Left kidney (tissue), 2 donors: ENCODE measurements around the gene ARL5A. TPM values are rescaled to one million over a fixed set of nuclear protein-coding genes. Genes with fewer than 3 reads are reported as not detected.

Source experiments
- DNase-seq: peaks from one replicate; pipeline ENCODE4 v3.0.0-alpha.2; 2013
- polyA plus RNA-seq: library from polyadenylated mRNA; unstranded; fragments of 120-200 nt; gene quantifications from one replicate; pipeline ENCODE4 v1.2.1, GENCODE V29; 2013; ENCODE audit not compliant: insufficient read length

The ARL5A gene
- polyA plus RNA-seq, 1 donor: 47.3 TPM

DNA sequence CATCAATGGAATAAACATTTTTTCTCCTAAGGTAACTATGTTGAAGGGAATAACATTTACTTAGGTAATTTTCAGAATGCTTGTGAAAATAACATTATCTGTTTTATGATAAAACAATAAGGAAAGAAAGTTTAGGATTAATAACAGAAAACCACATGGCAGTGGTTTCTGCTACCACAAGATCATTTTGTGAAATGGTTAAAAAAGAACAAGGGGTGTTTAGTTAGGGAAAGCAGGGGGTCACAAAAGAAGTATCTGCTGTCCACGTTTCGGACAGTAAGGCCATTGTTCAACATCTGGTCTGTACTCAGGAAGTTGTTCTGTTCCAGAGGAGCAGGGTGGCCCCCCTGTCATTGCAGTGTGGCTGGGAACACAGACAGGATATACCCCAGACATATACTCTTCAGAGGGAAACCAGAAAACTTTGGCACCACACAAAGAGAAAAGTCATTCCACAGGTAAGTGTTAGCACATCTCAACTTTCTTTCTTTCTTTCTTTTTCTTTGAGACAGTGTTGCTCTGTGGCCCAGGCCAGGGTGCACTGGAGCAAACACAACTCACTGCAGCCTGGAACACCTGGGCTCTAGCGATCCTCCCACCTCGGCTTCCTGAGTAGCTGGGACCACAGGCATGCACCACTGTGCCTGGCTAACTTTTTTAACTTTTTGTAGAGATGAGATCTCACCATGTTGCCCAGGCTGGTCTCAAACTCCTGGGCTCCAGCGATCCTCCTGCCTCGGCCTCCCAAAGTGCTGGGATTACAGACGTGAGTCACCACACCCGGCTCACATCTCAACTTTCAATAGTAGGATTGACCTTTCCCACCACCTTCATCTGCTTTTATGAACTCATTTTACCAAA, 14.8 kb upstream of the ARL5A start:
- no peak for DNase-seq

DNA sequence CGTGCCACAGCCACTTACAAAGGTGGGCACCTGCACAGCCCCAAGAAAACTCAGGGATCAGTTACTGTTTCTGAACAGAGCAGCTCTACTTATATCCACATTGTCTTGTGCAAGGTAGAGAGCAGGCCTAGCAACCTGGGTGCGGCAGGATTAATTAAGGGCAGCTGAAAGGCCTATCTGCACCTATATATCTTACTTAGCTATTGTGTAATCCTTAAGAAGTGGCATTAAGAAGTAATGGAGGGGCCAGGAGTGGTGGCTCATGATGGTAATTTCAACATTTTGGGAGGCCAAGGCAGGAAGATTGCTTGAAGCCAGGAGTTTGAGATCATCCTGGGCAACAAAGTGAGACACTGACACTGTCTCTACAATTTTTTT, 12.8 kb upstream of the ARL5A start:
- no peak for DNase-seq

DNA sequence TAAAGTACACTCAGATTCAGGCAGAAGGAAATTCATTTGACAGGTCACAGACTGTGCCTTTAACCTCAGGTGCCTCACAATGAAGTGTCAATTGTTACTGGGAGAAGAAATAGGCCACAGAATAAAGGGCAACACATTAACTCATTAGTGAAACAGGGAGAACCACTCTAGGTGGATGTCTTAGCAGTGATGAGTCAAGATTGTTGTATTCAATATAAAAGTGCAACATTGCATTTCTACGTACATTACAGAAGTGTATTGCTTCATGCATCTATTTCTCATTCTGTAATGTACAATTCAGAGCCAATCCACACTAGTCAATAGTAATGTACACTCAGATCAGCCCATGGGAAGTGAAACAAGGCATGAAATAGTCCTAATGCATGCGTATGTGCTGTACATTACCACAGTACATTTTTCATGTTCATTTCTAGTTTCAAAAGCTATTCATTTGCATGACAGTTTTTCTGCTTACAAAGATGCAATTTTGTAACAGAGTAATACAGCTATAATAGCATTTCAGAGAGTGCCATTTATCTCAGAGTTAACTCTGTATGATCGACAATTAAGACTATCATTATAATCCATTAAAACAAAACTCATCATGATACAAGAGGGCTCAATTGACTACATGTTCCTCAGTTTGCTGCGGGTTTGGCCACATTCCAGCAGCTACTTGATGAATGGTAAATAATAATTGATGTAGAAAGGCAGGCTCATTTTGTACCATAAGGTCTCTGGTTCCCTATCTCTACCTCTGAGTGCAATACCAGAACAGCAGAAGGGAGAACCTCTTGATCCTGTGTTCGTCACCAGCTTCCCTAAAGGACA, 12.2 kb upstream of the ARL5A start:
- no peak for DNase-seq

DNA sequence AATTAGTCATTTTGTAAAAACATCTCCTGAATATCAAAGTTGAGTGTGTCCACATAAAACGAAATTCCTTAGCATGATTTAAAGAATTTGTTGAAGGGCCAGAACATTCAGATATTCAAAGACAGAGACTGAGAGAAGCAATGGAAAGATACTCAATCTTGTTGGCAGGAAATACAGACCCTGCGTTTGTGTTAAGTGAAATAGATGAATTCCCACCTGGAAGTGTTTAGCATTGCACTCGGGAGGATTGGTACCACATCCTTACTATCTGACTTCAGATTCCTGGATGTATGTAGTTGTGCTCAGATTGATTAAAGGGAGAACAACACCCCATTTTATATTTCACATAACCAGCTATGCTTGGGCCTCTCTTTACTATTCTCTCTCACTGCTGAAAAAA, 9.7 kb upstream of the ARL5A start:
- DNase-seq: no peak

DNA sequence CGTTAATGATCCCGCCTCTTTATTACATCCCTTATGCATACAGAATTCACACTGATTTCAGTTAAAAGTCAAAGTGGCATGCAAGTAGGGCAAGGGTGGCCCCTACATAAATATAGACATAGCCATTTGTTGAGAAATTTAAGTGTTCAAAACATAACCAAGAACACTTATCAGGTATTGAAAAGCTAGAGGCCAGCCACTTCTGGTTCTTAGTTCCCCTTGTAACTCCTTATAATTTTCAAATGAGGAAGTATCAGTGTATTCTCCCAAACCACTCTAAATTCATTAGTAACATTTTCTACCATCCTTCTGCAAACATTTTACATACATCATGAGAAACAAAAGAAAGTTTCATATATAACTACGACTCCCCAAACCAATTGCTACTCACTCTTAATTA, 5.8 kb upstream of the ARL5A start:
- DNase-seq: no peak

DNA sequence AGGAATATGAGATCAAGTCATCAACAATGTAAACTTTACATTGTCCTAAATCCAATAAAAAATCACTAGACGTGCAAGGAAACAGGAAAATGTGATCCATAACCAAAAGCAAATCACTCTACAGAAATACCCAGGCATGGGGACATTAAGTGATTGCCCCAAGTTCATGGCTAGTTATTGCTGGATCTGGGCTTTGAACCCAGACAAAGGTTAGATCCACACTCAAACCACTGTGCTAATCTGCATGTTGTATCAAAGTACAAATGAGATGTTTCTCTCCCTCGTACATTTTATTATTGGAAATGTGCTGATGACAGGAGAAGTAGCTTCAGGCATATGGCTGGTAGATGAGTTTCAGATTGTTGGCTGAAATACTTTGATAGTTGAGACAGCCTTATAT, 2.7 kb upstream of the ARL5A start:
- no peak for DNase-seq

DNA sequence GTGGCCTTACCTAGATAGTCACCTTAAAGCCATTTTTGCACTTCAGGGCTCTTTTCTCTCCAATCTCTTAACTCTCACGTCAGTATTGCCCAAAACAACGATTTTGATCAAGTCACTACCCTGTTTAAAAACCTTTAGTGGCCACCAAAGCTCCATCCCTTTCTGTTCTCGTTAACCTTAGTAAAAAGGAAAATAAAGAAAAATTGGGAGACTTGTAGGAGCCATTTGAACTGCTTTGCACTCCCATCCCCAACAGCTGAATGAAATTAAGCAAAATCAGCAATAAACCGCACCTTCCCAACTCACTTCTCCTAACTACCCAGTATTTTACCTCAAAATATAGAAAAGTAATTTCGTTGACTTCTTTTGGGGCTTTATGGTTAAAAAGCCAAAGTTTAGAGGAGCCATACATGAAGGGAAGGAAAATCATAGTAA, 686 bp upstream of the ARL5A start:
- no peak for DNase-seq

DNA sequence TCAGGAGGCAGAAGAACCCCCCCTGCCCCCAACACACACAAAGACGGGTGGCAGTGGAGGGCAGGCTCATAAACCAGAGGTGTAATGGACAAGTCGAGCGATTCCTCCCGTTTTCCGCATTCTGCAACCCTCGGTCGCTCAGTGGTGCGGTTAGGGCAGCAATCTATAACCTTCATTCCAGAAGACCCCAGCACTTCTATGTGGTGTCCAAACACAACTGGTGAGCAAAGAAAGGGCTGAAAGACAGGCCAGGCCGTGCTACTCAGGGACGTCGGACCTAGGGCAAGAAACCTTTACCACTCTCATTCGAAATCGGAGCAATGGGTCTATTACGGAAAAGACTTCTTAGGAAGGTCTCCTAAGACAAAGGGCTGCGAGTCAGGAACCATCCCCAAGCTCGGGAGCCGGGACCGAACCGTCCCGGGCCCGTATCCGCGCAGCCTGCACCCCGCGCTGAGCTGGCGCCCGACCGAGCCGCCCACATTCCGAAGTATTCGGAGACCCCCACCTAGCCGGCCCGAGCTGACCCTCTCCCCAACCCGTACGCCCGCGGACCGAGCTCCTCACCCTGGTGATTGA, 568 bp downstream of the ARL5A start:
- DNase-seq: peak; percentile 28

DNA sequence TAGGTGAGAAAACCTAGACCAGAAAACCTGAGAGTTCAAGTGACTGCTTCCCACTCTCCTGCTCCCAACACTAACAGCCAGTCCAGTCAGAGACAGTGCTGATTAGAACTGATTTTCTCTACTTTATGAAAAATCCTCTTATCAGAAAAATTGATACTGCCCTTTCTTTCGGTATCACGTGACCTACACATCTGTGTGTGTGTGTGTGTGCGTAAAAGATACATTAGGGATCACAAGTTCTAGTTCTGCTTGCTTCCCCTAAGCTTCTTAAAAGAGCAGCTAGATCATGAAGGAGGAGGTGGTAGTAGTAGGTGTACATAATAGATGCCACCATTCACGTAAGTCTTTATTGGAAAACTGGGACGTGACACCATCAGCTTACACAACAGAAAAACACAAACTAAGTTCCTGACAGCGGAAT, 1.5 kb downstream of the ARL5A start:
- DNase-seq: no peak

DNA sequence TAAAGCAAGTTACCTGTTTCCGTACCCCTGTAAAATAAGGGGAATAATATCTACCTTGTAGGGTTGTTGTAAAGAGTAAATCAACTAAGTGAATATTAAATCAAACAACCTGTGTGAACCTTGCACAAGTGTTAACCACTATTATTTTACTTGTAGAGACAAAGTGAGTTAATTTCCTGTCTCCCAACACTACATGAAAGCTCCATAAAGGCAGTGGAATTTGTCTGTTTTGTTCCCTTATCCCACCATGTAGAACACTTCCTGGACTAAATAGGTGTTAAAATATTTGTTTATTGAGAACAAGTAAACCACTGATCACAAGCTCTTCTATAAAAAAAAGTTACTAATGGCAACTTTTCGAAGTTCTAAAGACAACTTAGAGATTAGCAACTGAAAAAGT, 3.3 kb downstream of the ARL5A start:
- no peak for DNase-seq

DNA sequence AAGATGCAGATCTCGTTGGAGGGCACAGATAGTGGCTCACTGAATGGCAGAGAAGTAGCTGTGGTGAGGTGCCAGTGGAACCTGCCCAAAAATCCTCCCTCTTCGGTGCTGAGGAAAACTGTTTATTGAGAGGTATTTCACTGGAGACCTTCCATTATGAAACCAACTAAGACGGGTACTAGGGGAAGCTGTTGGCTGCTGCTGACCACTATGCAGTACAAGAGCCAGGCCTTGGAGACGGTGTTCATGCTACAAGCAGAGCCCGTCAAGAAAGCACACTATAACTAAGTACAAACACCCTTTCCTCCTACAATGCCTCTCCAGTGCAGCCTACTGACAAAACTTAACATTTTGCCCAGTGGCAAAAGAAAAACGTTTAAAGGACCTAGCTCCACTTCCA, 4.6 kb downstream of the ARL5A start:
- no peak for DNase-seq

DNA sequence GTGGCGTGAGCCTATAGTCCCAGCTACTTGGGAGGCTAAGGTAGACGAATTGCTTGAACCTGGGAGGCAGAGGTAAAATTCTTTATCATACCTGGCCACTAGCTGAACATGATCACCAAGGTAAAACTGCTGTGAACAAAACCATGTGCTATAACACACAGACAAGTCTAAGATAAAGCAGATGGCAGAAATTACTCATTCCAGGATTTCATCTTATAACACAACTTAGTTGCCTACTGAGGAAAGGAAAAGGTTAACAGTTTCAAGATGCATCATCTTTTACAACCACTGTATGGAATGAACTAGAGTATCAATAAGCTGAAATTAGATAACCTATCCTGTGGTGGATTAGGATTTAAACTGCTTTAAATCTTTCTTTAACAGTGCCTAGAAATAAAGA, 8.3 kb downstream of the ARL5A start:
- no peak for DNase-seq

DNA sequence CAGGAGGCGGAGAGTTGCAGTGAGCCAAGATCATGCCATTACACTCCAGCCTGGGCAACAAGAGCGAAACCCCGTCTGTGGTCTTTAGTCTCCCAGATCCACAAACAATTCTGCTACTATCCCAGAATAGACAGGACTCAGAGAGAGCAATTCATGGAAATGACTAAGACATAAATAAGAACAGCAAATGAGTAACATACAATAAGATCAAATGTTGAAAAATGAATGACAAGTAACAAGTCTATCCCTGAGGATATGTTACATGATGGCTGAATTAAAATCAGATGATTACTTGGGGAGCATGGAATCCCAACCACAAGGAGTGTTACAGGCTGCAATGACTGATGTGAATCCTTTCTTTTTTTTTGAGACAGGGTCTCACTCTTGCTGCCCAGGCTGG, 10.3 kb downstream of the ARL5A start:
- DNase-seq: no peak

DNA sequence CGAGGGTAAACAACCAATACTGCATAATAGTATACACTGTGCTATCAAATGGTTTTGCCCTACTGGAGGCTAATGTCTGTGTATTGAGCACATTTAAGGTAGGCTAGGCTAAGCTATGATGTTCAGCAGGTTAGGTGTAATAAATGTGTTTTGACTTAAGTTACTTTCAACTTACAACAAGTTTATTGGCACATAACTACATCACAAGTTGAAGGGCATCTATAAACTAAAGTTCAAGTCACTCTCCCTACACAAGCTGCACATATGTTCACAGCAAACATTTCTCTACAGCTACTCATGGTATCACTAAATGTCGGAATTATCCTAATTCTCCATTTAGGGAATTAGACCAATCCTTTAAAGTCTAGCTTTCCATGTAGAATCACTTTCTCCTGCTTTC, 11.4 kb downstream of the ARL5A start:
- no peak for DNase-seq

DNA sequence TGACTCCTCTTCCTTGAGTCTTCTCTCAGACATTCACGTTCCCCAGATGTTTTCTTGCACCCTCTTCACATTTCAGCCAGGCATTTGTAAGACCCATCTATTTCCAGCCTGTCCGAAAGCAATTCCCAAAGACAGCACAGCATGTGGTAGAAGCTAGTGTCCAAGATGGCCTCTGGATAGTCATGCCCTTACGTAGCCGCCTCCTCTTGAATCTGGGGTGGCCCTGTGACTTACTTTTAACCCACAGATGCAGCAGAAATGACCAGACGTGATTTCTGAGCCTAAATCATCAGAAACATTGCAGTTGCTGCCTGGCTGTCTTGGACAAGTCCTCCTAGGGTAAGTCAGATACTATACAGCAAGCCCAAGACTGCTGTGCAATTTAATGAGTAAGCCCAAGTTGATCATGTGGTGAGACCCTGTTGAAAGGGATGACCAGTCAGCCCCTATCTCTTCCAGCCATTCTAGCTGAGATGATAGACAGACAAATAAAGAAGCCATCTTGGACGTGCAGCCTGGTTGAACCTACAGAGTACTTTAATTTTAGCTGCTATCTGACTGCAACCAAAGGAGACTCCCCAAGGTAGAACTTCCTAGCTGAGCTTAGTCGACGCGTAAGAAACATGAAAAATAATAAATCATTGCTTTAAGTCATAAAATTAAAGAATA, 12.3 kb downstream of the ARL5A start:
- DNase-seq: no peak

DNA sequence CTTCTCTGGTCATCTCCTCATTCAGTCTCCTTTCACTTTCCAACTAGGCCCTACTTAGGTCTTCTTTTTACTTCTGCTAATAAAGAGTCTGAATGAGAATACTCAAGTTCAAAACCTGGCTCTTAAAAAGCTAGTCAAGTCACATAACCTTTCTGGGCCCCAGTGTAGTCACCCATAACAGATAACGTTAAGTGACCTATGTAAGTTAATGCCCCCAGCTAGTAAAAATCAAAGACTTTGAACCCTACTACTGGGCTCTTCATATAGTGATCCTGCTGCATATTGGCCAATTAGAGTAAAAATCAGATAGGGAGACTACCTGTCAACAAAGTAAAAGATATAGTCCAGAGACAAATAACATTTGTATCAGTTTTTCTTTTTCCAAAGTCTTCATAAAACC, 17.7 kb downstream of the ARL5A start:
- no peak for DNase-seq

DNA sequence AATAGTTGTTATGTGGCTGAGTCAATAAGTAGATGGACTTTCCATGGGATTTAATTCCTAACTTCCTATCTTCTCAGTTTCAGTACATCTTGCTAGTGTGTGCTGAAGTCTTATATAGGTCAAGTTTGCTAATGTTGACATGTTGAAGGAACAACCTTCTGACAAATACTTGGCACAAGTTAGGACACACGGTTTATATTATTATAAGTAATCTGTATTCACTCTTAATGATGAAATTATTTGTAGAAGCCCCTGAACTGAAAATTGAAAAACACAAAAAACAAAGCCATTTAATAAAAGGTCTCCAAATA, 19.2 kb downstream of the ARL5A start:
- no peak for DNase-seq

DNA sequence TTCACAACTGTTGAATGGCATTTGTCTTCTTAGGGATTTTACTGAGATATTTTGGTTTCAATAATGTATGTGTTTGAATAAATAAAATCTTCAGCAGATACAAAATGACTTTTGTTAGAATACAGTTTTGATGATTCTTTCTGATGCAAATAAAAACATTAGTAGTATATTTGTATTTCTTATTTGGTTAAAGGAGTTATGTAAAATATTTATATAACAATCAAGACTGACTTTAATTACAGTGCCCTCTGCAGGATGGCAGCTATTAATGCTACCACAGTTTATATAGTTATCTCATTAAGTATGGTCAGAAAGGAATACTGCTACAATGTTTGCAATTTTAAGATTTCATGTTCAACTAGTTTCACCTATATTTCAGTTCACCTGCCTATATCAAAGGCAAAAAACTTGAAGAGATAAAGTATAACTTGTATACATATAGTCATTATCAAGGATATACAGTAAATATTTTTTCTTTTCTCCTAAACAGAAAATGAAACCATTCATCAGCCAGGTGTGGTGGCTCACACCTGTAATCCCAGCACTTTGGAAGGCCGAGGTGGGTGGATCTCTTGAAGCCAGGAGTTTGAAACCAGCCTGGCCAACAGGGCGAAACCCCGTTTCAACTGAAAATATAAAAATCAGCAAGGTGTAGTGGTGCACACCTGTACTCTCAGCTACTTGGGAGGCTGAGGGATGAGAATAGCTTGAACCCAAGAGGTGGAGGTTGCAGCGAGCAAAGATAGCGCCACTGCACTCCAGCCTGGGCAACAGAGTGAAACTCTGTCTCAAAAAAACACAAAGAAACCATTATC, 19.8 kb downstream of the ARL5A start:
- no peak for DNase-seq

DNA sequence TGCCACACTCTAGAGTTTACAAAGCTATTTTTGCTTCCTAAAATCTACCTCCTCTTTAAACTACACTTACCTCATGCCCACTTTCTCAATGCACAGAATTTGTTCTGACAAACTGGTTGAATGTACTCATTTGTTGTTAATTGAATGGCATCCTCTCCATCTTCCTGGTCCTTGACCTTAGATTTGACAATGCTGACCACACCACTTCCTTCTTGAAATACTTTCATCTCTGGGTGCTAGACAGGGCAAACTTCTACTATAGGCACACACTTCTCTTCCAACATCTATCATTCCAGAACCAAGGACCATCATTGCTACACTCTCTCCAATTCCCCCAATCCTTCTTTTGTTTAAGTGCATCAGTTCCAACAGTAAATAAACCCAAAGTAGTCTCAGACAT, 22.3 kb downstream of the ARL5A start:
- no peak for DNase-seq

DNA sequence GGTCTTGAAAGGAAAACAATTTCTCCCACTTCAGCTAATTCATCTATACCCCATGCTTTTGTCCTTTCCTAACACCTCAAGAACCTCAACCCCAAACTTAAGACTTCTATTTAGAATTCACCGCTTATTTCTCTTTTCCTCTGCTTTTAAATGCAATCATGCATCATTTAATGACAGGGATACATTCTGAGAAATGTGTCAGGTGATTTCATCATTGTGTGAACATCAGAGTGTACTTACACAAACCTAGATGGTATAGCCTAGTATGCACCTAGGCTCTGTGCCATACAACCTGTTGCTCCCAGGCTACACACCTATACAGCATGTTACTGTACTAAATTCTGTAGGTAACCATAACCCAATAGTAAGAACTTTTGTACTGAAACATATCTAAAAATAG, 22.9 kb downstream of the ARL5A start:
- no peak for DNase-seq

DNA sequence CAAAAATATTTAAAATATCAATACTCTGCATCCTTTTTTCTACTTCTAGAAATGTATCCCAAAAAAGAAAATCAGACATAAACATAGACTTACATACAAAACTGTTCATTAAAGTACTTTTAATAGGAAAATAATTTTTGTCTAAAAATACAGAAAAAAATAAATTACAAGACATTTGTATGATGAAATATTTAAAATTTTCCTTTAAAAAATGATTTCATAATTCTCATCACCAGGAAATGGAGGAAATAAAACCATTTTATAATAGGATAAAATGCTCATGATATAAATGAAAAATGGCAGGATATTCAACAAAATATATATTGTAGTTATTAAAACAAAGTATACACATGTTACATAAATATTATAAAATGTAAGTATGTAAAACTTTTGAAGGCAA, 24.4 kb downstream of the ARL5A start:
- DNase-seq: no peak

DNA sequence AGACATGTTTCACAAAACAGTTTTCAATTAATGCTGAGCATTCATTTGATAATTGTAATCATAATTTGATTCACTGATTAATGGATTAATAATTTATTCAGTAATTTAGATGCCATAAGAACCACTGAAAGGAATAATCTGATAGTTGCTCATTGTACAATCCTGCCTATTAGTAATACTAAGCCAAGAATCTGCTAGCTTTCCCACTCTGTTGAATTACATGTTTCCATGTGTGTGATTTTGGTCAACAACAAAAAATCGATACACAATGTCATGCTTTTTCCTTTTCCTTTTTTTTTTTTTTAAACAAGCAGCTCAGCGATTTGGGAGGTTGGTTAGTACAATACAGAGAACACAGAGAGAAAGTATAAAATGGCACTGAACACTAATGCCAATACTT, 25.9 kb downstream of the ARL5A start:
- no peak for DNase-seq
